NCI-H510A treated with DMSO at 0.1 percent for 48 hours (cell line): ENCODE measurements around the gene R3HDM4.
"Not testable (repeated sequence)": the region's sequence is repeated elsewhere in the genome, so short reads cannot be mapped to it uniquely, and the experiment has no call there.

Experiments used
- DNase-seq: peaks from one replicate; lab custom pipeline; 2025; lab: John Stamatoyannopoulos, UW

The R3HDM4 gene

GRCh38 chr19:890831-891230 is 22.2 kb downstream of the R3HDM4 start:
- DNase-seq, result no peak

DNA sequence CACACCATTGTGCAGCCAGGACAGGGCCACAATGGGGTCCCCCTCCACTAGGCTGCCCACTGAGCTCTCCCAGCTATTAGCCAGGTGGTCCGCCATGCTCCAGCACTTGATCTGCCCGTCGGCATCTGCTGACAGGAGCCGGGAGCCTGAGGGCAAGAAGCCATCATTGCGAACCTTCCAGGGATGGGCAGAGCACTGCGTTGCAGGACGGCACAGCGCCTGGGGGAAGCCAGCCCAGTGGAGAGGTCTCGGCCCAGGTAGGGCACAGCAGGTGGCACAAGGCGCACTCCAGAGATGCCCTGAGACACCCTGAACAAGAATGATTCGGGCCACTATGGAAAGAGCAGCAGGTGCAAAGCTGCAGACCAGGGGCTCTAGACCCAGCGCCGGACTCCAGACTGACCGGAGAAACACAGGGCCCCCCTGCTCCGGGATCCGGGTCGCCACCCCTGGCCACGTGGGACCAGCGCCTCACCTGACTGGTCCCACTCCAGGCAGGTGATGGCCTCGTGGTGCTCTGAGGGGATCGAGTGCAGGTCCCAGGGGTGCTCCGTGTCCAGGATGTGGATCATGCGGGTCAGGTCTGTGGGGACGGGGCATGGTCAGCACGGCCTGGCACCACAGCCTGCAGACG is 23.2 kb downstream of the R3HDM4 start:
- no peak for DNase-seq

GRCh38 chr19:888581-889385 is 24.2 kb downstream of the R3HDM4 start:
- DNase-seq, result no peak

GRCh38 chr19:887599-887998 is 25.4 kb downstream of the R3HDM4 start:
- no peak for DNase-seq

- no peak for DNase-seq
Measured at GRCh38 chr19:887072-887471, 25.9 kb downstream of the R3HDM4 start.

GRCh38 chr19:885536-886224 is 27.3 kb downstream of the R3HDM4 start:
- DNase-seq, result no peak

- no peak for DNase-seq
Measured at GRCh38 chr19:884420-885211, 28.4 kb downstream of the R3HDM4 start.

- DNase-seq, result no peak
Measured at GRCh38 chr19:883661-884211, 29.3 kb downstream of the R3HDM4 start.

GRCh38 chr19:882871-883497 is 30.0 kb downstream of the R3HDM4 start:
- no peak for DNase-seq

- no peak for DNase-seq
Measured at GRCh38 chr19:881385-882071, 31.5 kb downstream of the R3HDM4 start.

DNA sequence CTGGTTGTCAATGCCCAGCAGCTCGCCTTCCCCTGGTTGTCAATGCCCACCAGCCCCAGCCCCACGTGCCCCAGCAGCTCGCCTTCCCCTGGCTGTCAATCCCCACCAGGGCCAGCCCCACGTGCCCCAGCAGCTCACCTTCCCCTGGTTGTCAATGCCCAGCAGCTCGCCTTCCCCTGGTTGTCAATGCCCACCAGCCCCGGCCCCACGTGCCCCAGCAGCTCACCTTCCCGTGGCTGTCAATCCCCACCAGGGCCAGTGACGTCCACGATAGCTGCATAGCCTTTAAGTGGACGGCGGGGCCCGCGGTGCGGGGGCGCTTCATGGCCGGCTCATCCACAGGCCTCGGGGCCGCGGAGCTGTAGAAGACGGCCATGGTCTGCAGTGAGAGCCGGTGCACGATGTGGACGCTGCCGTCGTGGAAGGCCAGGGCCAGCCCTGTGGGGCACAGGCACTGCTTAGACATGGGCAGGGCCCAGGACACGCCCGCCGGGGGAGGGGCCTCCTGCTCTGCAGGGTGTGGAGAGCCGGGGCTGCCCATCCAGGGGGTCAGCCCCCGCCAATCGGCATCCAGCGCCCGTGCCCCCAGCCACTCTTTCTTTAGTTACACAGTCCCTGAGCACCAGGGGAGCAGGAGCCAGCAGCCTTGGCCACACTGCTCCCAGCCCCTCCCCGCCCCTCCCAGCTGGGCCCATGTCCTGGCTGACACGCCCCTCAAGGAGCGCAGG is 33.1 kb downstream of the R3HDM4 start:
- no peak for DNase-seq

DNA sequence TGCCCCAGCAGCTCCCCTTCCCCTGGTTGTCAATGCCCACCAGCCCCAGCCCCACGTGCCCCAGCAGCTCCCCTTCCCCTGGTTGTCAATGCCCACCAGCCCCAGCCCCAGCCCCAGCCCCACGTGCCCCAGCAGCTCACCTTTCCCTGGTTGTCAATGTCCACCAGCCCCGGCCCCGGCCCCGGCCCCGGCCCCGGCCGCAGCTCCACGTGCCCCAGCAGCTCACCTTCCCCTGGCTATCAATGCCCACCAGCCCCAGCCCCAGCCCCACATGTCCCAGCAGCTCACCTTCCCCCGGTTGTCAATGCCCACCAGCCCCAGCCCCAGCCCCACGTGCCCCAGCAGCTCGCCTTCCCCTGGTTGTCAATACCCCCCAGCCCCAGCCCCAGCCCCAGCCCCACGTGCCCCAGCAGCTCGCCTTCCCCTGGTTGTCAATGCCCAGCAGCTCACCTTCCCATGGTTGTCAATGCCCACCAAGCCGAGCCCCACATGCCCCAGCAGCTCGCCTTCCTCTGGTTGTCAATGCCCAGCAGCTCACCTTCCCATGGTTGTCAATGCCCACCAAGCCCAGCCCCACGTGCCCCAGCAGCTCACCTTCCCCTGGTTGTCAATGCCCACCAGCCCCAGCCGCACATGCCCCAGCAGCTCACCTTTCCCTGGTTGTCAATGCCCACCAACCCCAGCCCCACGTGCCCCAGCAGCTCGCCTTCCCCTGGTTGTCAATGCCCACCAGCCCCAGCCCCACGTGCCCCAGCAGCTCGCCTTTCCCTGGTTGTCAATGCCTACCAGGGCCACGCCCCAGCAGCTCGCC is 34.1 kb downstream of the R3HDM4 start:
- DNase-seq, result not testable (repeated sequence)

DNA sequence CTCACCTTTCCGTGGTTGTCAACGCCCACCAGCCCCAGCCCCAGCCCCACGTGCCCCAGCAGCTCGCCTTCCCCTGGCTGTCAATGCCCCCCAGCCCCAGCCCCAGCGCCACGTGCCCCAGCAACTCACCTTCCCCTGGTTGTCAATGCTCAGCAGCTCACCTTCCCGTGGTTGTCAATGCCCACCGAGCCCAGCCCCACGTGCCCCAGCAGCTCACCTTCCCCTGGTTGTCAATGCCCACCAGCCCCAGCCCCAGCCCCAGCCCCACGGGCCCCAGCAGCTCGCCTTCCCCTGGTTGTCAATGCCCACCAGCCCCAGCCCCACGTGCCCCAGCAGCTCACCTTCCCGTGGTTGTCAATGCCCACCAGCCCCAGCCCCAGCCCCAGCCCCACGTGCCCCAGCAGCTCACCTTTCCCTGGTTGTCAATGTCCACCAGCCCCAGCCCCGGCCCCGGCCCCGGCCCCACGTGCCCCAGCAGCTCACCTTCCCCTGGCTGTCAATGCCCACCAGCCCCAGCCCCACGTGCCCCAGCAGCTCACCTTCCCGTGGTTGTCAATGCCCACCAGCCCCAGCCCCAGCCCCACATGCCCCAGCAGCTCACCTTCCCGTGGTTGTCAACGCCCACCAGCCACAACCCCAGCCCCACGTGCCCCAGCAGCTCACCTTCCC is 34.9 kb downstream of the R3HDM4 start:
- DNase-seq, result not testable (repeated sequence)

- DNase-seq, result no peak
Measured at GRCh38 chr19:876780-877314, 36.2 kb downstream of the R3HDM4 start.

- DNase-seq, result no peak
Measured at GRCh38 chr19:876089-876488, 36.9 kb downstream of the R3HDM4 start.

DNA sequence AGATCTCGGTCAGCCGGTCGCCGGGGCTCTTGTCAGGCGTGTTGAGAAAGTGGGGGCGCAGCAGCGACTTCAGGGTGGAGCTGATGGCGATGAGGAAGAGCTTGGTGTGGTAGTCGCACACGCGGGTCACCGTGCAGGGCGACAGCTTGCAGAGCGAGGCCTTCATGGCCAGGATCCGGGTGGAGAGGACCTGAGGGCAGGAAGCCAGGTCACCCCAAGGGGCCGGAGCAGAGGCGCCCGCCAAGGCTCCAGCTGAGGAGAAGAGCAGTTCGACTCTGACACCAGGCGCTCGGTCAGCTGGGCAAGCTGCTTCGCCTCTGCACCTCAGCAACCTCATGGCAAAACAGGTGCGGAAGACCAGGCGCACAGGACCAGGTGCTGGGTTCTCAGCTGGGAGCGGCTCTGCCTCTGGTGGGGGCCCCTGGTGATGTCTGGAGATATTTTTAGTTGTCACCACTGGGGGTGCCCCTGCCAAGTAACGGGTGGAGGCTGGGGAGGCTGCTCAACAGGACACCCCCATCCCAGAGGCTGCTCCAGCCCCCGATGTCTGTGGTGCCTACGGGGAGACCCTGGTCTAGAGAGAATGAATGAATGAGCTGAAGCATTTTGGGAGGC is 37.6 kb downstream of the R3HDM4 start:
- no peak for DNase-seq

DNA sequence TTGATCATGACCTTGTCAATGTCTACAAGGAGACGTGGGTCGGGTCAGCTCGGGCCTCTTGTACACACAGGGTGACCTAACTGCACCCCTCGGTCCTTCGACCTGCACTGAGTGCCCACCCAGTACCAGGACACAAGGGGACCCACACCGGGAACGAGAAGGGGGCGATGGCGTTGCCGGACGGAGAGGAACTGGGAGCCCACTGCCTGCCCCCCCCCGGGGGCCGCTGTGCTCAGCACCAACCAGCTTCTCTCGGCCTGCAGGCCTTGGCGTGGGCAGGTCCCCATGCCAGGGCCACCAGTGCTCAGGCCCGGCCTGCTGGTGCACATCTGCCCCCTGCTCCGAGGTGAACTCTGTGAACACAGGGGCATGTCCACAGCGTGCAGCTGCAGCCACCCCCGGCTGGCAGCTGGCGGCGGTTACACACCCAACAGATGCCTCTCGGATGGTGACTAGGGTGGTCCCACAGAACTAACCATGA is 39.4 kb downstream of the R3HDM4 start:
- DNase-seq, result no peak

GRCh38 chr19:873084-873483 is 39.9 kb downstream of the R3HDM4 start:
- no peak for DNase-seq
